ENCODE data around the gene GABBR1. TPM values are rescaled to one million over a fixed set of nuclear protein-coding genes. Genes with fewer than 3 reads are reported as not detected.

GABBR1 gene
- polyA plus RNA-seq, 1 of the 3 experiments (the other 2 are of a cell fraction) = 26.8 TPM

- Histone ChIP-seq H3K9me2 (no peaks in the 10 kb centered on the region), H3K9me3 (no peaks in the 10 kb centered on the region), H3F3A (replicated peaks; ENCODE audit: insufficient read depth) (no peaks in the 10 kb centered on the region), H2AFZ (ENCODE audit: low read depth) (no peak overlapping the region), H3K27me3 (ENCODE audit: insufficient read depth) (peaks cover 26% of the 10 kb centered on the region; the same call in 1 of the 2 replicates), H4K20me1 (ENCODE audit: insufficient read depth) (no peaks in the 10 kb centered on the region), H3K36me3 (replicated peaks in 1 of 2; ENCODE audit: control insufficient read depth in 1 of 2, insufficient read depth in 2 of 2, low read length in 1 of 2) (no peaks in the 10 kb centered on the region), H3K4me3 (ENCODE audit: low read depth in 2 of 2, low read length in 1 of 2) (no peak overlapping the region), H3K79me2 (ENCODE audit: insufficient read depth) (no peaks in the 10 kb centered on the region), H3K4me2 (no peak overlapping the region), H3K4me1 (ENCODE audit: control insufficient read depth in 1 of 2, insufficient read depth in 2 of 2, low read depth in 1 of 2, low read length in 1 of 2) (no peaks in the 10 kb centered on the region), H3K9ac (no peak overlapping the region), H3K27ac (ENCODE audit: low read depth in 2 of 2, low read length in 1 of 2) (no peak overlapping the region)
- ChIA-PET POLR2A (no interaction called here), CTCF (no interaction called here)
- no peak for DNase-seq
- TF ChIP-seq POLR2AphosphoS5 (IDR thresholded peaks at IDR 0.05; ENCODE audit: low read depth, low read length) (no peak), SIN3A (IDR thresholded peaks at IDR 0.05; ENCODE audit: borderline replicate concordance, low read depth, low read length) (no peak), RXRA (IDR thresholded peaks at IDR 0.05; ENCODE audit: borderline replicate concordance, low read depth) (no peak), USF2 (IDR thresholded peaks at IDR 0.05; ENCODE audit: borderline replicate concordance, low read depth, low read length) (no peak), NFIC (IDR thresholded peaks at IDR 0.05; ENCODE audit: borderline replicate concordance) (no peak), FOSL2 (IDR thresholded peaks at IDR 0.05; ENCODE audit: borderline replicate concordance, low read depth) (no peak), PBX3 (IDR thresholded peaks at IDR 0.05) (no peak), EZH2phosphoT487 (IDR thresholded peaks at IDR 0.05; ENCODE audit: borderline replicate concordance, low read depth) (no peak), SMC3 (IDR thresholded peaks at IDR 0.05; ENCODE audit: low read depth, low read length) (no peak)
- WGBS (ENCODE audit: low lambda C conversion rate) = 3% methylated on average over 5 of the region's 7 CpGs
Observed at GRCh38 chr6:29517728-29518440, 115.1 kb downstream of the GABBR1 start.

DNA sequence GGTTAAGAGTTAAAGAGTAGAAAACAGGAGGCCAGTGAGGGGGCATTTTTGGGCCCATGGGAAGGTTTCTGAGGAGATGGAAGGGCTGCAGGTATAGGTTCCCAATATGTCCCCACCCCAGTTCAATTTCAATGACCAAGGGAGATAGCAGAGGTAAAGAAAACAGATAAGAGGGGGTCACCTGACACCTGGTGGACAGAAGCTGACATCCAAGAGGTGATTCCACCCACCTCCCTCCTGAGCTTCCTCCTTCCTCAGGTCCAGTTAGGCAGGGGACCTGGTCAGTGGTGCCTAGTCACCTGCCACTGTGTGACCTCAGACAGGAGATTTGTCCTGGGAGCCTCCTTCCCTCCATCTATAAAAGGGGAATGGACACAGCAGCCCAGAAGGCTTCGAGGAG is 115.7 kb downstream of the GABBR1 start:
- H3K9me3 ChIP-seq = no peaks in the 10 kb centered on the region
- H3F3A ChIP-seq (replicated peaks; ENCODE audit: insufficient read depth) = no peaks in the 10 kb centered on the region
- peaks cover 22% of the 10 kb centered on the region; the same call in 1 of the 2 replicates for H3K27me3 ChIP-seq (ENCODE audit: insufficient read depth)
- H3K9me2 ChIP-seq = no peaks in the 10 kb centered on the region
- H3K9ac ChIP-seq = no peak overlapping the region
- DNase-seq = no peak
- H3K4me2 ChIP-seq = no peak overlapping the region
- H3K36me3 ChIP-seq (replicated peaks in 1 of 2; ENCODE audit: control insufficient read depth in 1 of 2, insufficient read depth in 2 of 2, low read length in 1 of 2) = no peaks in the 10 kb centered on the region
- 0% methylated on average over 1 of the region's 1 CpG for WGBS (ENCODE audit: low lambda C conversion rate)
- H3K27ac ChIP-seq (ENCODE audit: low read depth in 2 of 2, low read length in 1 of 2) = no peak overlapping the region
- no peak overlapping the region for H2AFZ ChIP-seq (ENCODE audit: low read depth)
- H3K4me1 ChIP-seq (ENCODE audit: control insufficient read depth in 1 of 2, insufficient read depth in 2 of 2, low read depth in 1 of 2, low read length in 1 of 2) = no peaks in the 10 kb centered on the region
- CTCF ChIA-PET = no interaction called here
- TF ChIP-seq POLR2AphosphoS5 (IDR thresholded peaks at IDR 0.05; ENCODE audit: low read depth, low read length) = no peak
- no peak for TF ChIP-seq MXI1 (IDR thresholded peaks at IDR 0.05; ENCODE audit: low read depth, low read length)
- no peak for TF ChIP-seq MEF2A (IDR thresholded peaks at IDR 0.05; ENCODE audit: borderline replicate concordance, low read depth)
- no peak for TF ChIP-seq NFIC (IDR thresholded peaks at IDR 0.05; ENCODE audit: borderline replicate concordance)
- TF ChIP-seq, protein P1, sequence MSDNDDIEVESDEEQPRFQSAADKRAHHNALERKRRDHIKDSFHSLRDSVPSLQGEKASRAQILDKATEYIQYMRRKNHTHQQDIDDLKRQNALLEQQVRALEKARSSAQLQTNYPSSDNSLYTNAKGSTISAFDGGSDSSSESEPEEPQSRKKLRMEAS (IDR thresholded peaks at IDR 0.05; ENCODE audit: low read depth) = no peak
- TF ChIP-seq GATA2 (CRISPR knock-in tag; IDR thresholded peaks at IDR 0.05) = no peak
- no peak for TF ChIP-seq EP300 (IDR thresholded peaks at IDR 0.05; ENCODE audit: borderline replicate concordance in 1 of 2, low read depth in 1 of 2, low read length in 1 of 2)
- TF ChIP-seq RFX5 (IDR thresholded peaks at IDR 0.05; ENCODE audit: low read length) = no peak
- no peaks in the 10 kb centered on the region for H4K20me1 ChIP-seq (ENCODE audit: insufficient read depth)
- no peaks in the 10 kb centered on the region for H3K79me2 ChIP-seq (ENCODE audit: insufficient read depth)
- H3K4me3 ChIP-seq (ENCODE audit: low read depth in 2 of 2, low read length in 1 of 2) = no peak overlapping the region
- POLR2A ChIA-PET = no interaction called here
